IMR-90 (cell line): Measurements from ENCODE around the gene KRT77. TPM values are rescaled to one million over a fixed set of nuclear protein-coding genes. Genes with fewer than 3 reads are reported as not detected.

ENCODE experiments used
- ATAC-seq: fragments of 200-7000 bp; cut with Tn5 transposase; 2 replicates; pipeline ENCODE4 v1.9.1; 2020; ENCODE audit warnings: low read depth, mild to moderate bottlenecking, moderate library complexity
- BruUV-seq: library from RNA; stranded (reverse); fragments of 400-500 nt; replicated peaks from 2 replicates; lab custom pipeline; 2021; lab: Mats Ljungman, UMichigan
- CTCF ChIA-PET: fragments of 300-600 bp; formaldehyde crosslinking; extraction: SDS; loops from one replicate; lab custom pipeline; 2021; ENCODE audit warnings: antibody characterized with exemption; lab: Yijun Ruan, JAX
- POLR2A ChIA-PET: fragments of 300-600 bp; sonication (Branson Sonifier 250); formaldehyde crosslinking; loops from one replicate; lab custom pipeline; 2022; ENCODE audit warnings: antibody characterized with exemption; ENCODE audit not compliant: unreplicated experiment; lab: Charles Lee
- DNase-seq: peaks from one replicate; pipeline ENCODE4 v3.0.0; 2013
- H2AFZ ChIP-seq: replicated peaks from 2 replicates; pipeline ENCODE3; 2013; ENCODE audit warnings: low read length, mild to moderate bottlenecking; ENCODE audit not compliant: poor library complexity
- H2AK5ac ChIP-seq: 2 replicates; pipeline ENCODE4 v1.6.1; 2013; ENCODE audit warnings: low read depth, low read length, inconsistent platforms
- H2AK9ac ChIP-seq: replicated peaks from 2 replicates; pipeline ENCODE3; 2013; ENCODE audit warnings: mild to moderate bottlenecking, low read depth, low read length, moderate library complexity; ENCODE audit not compliant: poor library complexity
- H2BK120ac ChIP-seq: 2 replicates; pipeline ENCODE4 v1.6.1; 2013; ENCODE audit warnings: low read depth, low read length, inconsistent platforms
- H2BK15ac ChIP-seq: 3 replicates; pipeline ENCODE4 v1.6.1; 2013; ENCODE audit warnings: low read depth, low read length, inconsistent platforms
- H2BK20ac ChIP-seq: 2 replicates; pipeline ENCODE4 v1.6.1; 2013; ENCODE audit warnings: low read depth, mild to moderate bottlenecking, inconsistent platforms, low read length, moderate library complexity
- H2BK5ac ChIP-seq: 2 replicates; pipeline ENCODE4 v1.6.1; 2013; ENCODE audit warnings: mild to moderate bottlenecking, low read depth, low read length, inconsistent platforms; ENCODE audit not compliant: poor library complexity, severe bottlenecking
- H3K14ac ChIP-seq: replicated peaks from 2 replicates; pipeline ENCODE4 v1.6.1; 2013; ENCODE audit warnings: low read depth, low read length, inconsistent platforms
- H3K18ac ChIP-seq: 2 replicates; pipeline ENCODE4 v1.6.1; 2013; ENCODE audit warnings: low read depth, low read length, control low read depth
- H3K23ac ChIP-seq: 2 replicates; pipeline ENCODE4 v1.6.1; 2013; ENCODE audit warnings: low read depth, low read length, inconsistent platforms
- H3K27ac ChIP-seq: 2 replicates; pipeline ENCODE4 v1.5.1; 2013; ENCODE audit warnings: mild to moderate bottlenecking, control low read depth, low read length; ENCODE audit not compliant: insufficient read depth
- H3K27me3 ChIP-seq: 2 replicates; pipeline ENCODE4 v1.6.1; 2013; ENCODE audit warnings: low read length; ENCODE audit not compliant: control insufficient read depth, insufficient read depth
- H3K36me3 ChIP-seq: 2 replicates; pipeline ENCODE4 v1.6.1; 2013; ENCODE audit warnings: low read length, mixed read lengths; ENCODE audit not compliant: control insufficient read depth, insufficient read depth
- H3K4ac ChIP-seq: 2 replicates; pipeline ENCODE4 v1.6.1; 2013; ENCODE audit warnings: low read depth, low read length, inconsistent platforms
- H3K4me1 ChIP-seq: 2 replicates; pipeline ENCODE4 v1.6.1; 2013; ENCODE audit warnings: low read length, mixed read lengths; ENCODE audit not compliant: control insufficient read depth, insufficient read depth
- H3K4me2 ChIP-seq: 2 replicates; pipeline ENCODE4 v1.6.1; 2013; ENCODE audit warnings: low read depth, mild to moderate bottlenecking, control low read depth, low read length, moderate library complexity
- H3K4me3 ChIP-seq: 2 replicates; pipeline ENCODE4 v1.5.1; 2013; ENCODE audit warnings: low read depth, mild to moderate bottlenecking, control low read depth, low read length, moderate library complexity; ENCODE audit not compliant: insufficient read depth
- H3K56ac ChIP-seq: 2 replicates; pipeline ENCODE4 v1.6.1; 2013; ENCODE audit warnings: low read length, inconsistent platforms; ENCODE audit not compliant: insufficient read depth; ENCODE audit errors: extremely low read depth
- H3K79me1 ChIP-seq, 2 experiments: 2 replicates each; pipeline ENCODE4 v1.6.1; 2013; ENCODE audit warnings: low read length in 2 of 2, inconsistent platforms in 1 of 2, low read depth in 1 of 2
- H3K9ac ChIP-seq: 2 replicates; pipeline ENCODE4 v1.6.1; 2013; ENCODE audit warnings: low read depth, low read length, control low read depth
- H3K9me1 ChIP-seq: 2 replicates; pipeline ENCODE4 v1.6.1; 2013; ENCODE audit warnings: low read length, inconsistent platforms; ENCODE audit not compliant: insufficient read depth
- H3K9me3 ChIP-seq: 2 replicates; pipeline ENCODE4 v1.6.1; 2013; ENCODE audit warnings: low read length; ENCODE audit not compliant: control insufficient read depth, insufficient read depth
- H4K20me1 ChIP-seq: 2 replicates; pipeline ENCODE4 v1.6.1; 2013; ENCODE audit warnings: low read length, inconsistent platforms; ENCODE audit not compliant: insufficient read depth
- H4K5ac ChIP-seq: 2 replicates; pipeline ENCODE4 v1.6.1; 2013; ENCODE audit warnings: mild to moderate bottlenecking, low read depth, low read length, control low read depth
- H4K8ac ChIP-seq, 2 experiments: 2 replicates each; pipeline ENCODE4 v1.6.1; 2013; ENCODE audit warnings: low read depth in 2 of 2, low read length in 2 of 2, control low read depth in 1 of 2, inconsistent platforms in 1 of 2
- H4K91ac ChIP-seq: 2 replicates; pipeline ENCODE4 v1.6.1; 2013; ENCODE audit warnings: low read depth, low read length, inconsistent platforms; ENCODE audit not compliant: insufficient read depth
- CEBPB ChIP-seq: IDR thresholded peaks from 2 replicates; pipeline ENCODE4 v1.6.1; 2012; ENCODE audit warnings: low read depth, low read length, improper control_type of control experiment
- CHD1 ChIP-seq: IDR thresholded peaks from 2 replicates; pipeline ENCODE4 v1.6.1; 2012; ENCODE audit warnings: low read depth, low read length, improper control_type of control experiment
- MAFK ChIP-seq: IDR thresholded peaks from 2 replicates; pipeline ENCODE4 v1.6.1; 2012; ENCODE audit warnings: low read depth, low read length, improper control_type of control experiment
- MAZ ChIP-seq: IDR thresholded peaks from 2 replicates; pipeline ENCODE4 v1.6.1; 2012; ENCODE audit warnings: low read depth, mild to moderate bottlenecking, low read length, improper control_type of control experiment, moderate library complexity, borderline replicate concordance
- MXI1 ChIP-seq: IDR thresholded peaks from 2 replicates; pipeline ENCODE4 v1.6.1; 2012; ENCODE audit warnings: low read depth, mild to moderate bottlenecking, low read length, moderate library complexity, borderline replicate concordance
- POLR2A ChIP-seq: IDR thresholded peaks from 2 replicates; pipeline ENCODE4 v1.6.1; 2012; ENCODE audit warnings: mild to moderate bottlenecking, low read depth, low read length
- RAD21 ChIP-seq: IDR thresholded peaks from 2 replicates; pipeline ENCODE4 v1.6.1; 2012; ENCODE audit warnings: low read length, improper control_type of control experiment
- RFX5 ChIP-seq: IDR thresholded peaks from 2 replicates; pipeline ENCODE4 v1.8.0; 2012; ENCODE audit warnings: low read depth, mild to moderate bottlenecking, low read length, moderate library complexity
- SMC3 ChIP-seq: fragments of 150-350 bp; IDR thresholded peaks from 2 replicates; pipeline ENCODE4 v1.6.1; 2016; ENCODE audit warnings: low read depth, mild to moderate bottlenecking, antibody characterized with exemption, low read length, moderate library complexity
- WGBS, 2 experiments: methylation state at CpG; one replicate each; pipeline versions ENCODE4 v1.1.5 to v1.1.7; 2013; ENCODE audit warnings: missing lambda C conversion rate in 2 of 2; ENCODE audit not compliant: insufficient read length in 1 of 2; ENCODE audit errors: extremely low coverage in 2 of 2; 5-methylcytosine and 5-hydroxymethylcytosine counted together
- dilution Hi-C: fragments of 300-500 bp; cut with HindIII; formaldehyde crosslinking; loops from one replicate; pipeline ENCODE4 v1.14.3; 2018; ENCODE audit warnings: low sequenced_read_pairs; ENCODE audit not compliant: unreplicated experiment
- in situ Hi-C: fragments of 300-500 bp; cut with MboI; formaldehyde crosslinking; loops from 3 replicates; pipeline ENCODE4 v1.14.3; 2019; ENCODE audit warnings: low sequenced_read_pairs, inconsistent platforms, mixed read lengths
- intact Hi-C: fragments of 100-400 bp; cut with micrococcal nuclease; formaldehyde crosslinking; loops from 2 replicates; pipeline ENCODE4 v1.10.0; 2022
- polyA plus RNA-seq, 3 experiments: library from polyadenylated mRNA; depleted of rRNA; stranded (reverse); fragments of >200 nt; gene quantifications; 2 replicates each; pipeline ENCODE4 v1.2.3, GENCODE V29; 2012; ENCODE audit warnings: low replicate concordance in 1 of 3
- total RNA-seq: library from RNA; depleted of rRNA; stranded (reverse); fragments of >200 nt; gene quantifications from 2 replicates; pipeline ENCODE4 v1.2.3, GENCODE V29; 2012
- TF ChIP-seq, protein P1 (sequence below): fragments of 150-350 bp; IDR thresholded peaks from 2 replicates; pipeline ENCODE4 v1.6.1; 2016; ENCODE audit warnings: low read depth, mild to moderate bottlenecking, low read length, moderate library complexity, borderline replicate concordance
- TF ChIP-seq, protein P2 (sequence below): fragments of 150-350 bp; IDR thresholded peaks from 2 replicates; pipeline ENCODE4 v1.6.1; 2017; ENCODE audit warnings: mild to moderate bottlenecking, antibody characterized with exemption, low read length, low read depth
- TF ChIP-seq, protein P3 (sequence below): conservative IDR thresholded peaks from 2 replicates; pipeline ENCODE4 v1.5.1; 2012; ENCODE audit warnings: mild to moderate bottlenecking, low read depth, low read length, improper control_type of control experiment

The KRT77 gene
- total and polyA plus RNA-seq, 2 of the 4 experiments (the other 2 are of a cell fraction) = not detected

DNA sequence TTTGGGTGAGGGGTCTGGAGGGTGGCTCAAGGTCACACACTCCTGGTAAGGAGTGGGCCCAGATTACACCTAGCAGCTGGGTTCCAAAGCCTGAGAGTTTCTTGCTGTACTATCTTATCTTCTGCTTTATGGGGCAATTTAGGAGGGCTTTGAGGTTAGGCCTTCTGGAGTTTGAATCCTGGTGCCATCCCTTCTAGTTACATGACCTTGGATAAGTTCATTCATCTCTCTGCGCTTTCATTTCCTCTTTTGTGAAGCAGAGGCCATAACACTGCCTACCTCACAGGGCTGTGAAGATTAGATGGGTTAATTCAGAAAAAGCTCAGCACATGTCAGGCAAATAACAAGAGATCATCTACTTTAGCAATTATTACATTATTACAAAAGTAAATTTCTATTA is 7.4 kb upstream of the KRT77 start:
- Histone ChIP-seq H2AK9ac (no peak overlapping the region), H2AK5ac (no peak overlapping the region), H3K4me2 (no peak overlapping the region), H3K4ac (no peak overlapping the region), H3K4me1 (no peaks in the 10 kb centered on the region), H3K4me3 (no peak overlapping the region), H4K5ac (no peak overlapping the region), H4K91ac (no peak overlapping the region), H2BK20ac (no peak overlapping the region), H2BK5ac (no peak overlapping the region), H3K36me3 (no peaks in the 10 kb centered on the region), H3K18ac (no peak overlapping the region), H3K9ac (no peak overlapping the region), H2BK120ac (no peak overlapping the region), H3K56ac (no peak overlapping the region), H2BK15ac (no peak overlapping the region), H3K23ac (no peak overlapping the region), H4K20me1 (no peaks in the 10 kb centered on the region), H2AFZ (no peak overlapping the region), H4K8ac (no peak overlapping the region), H3K14ac (no peak overlapping the region), H3K79me1 (no peaks in the 10 kb centered on the region), H3K27ac (no peak overlapping the region), H3K27me3 (peaks cover 46% of the 10 kb centered on the region), H3K9me1 (no peaks in the 10 kb centered on the region), H3K9me3 (peaks cover 4% of the 10 kb centered on the region; the same call in 1 of the 2 replicates)
- ChIA-PET CTCF (no interaction called here), POLR2A (no interaction called here)
- no CpG with 5 or more reads among the region's 1 CpG for WGBS, 2 experiments
- no TSS peak for BruUV-seq
- TF ChIP-seq SMC3 (no peak), RAD21 (no peak), CEBPB (no peak), CHD1 (no peak), RFX5 (no peak), POLR2A (no peak), MAZ (no peak), MAFK (no peak), MXI1 (no peak)
- TF ChIP-seq, protein P1, sequence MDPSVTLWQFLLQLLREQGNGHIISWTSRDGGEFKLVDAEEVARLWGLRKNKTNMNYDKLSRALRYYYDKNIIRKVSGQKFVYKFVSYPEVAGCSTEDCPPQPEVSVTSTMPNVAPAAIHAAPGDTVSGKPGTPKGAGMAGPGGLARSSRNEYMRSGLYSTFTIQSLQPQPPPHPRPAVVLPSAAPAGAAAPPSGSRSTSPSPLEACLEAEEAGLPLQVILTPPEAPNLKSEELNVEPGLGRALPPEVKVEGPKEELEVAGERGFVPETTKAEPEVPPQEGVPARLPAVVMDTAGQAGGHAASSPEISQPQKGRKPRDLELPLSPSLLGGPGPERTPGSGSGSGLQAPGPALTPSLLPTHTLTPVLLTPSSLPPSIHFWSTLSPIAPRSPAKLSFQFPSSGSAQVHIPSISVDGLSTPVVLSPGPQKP = no peak
- TF ChIP-seq, protein P2, sequence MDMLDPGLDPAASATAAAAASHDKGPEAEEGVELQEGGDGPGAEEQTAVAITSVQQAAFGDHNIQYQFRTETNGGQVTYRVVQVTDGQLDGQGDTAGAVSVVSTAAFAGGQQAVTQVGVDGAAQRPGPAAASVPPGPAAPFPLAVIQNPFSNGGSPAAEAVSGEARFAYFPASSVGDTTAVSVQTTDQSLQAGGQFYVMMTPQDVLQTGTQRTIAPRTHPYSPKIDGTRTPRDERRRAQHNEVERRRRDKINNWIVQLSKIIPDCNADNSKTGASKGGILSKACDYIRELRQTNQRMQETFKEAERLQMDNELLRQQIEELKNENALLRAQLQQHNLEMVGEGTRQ = no peak
- TF ChIP-seq, protein P3, sequence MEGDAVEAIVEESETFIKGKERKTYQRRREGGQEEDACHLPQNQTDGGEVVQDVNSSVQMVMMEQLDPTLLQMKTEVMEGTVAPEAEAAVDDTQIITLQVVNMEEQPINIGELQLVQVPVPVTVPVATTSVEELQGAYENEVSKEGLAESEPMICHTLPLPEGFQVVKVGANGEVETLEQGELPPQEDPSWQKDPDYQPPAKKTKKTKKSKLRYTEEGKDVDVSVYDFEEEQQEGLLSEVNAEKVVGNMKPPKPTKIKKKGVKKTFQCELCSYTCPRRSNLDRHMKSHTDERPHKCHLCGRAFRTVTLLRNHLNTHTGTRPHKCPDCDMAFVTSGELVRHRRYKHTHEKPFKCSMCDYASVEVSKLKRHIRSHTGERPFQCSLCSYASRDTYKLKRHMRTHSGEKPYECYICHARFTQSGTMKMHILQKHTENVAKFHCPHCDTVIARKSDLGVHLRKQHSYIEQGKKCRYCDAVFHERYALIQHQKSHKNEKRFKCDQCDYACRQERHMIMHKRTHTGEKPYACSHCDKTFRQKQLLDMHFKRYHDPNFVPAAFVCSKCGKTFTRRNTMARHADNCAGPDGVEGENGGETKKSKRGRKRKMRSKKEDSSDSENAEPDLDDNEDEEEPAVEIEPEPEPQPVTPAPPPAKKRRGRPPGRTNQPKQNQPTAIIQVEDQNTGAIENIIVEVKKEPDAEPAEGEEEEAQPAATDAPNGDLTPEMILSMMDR = no peak
- intact Hi-C loops = no loop called here
- dilution Hi-C loops = no loop called here
- ATAC-seq (no peak), DNase-seq (no peak)
- in situ Hi-C loops = no loop called here
